Liver (tissue), 9 donors: ENCODE results near the gene PIEZO2. TPM values are rescaled to one million over a fixed set of nuclear protein-coding genes. Genes with fewer than 3 reads are reported as not detected.

Experiments used
- DNase-seq: peaks from one replicate; pipeline ENCODE4 v3.0.0-alpha.2; 2017; ENCODE audit warnings: low spot score
- H3K27ac ChIP-seq, 2 donors: one replicate each; pipeline ENCODE4 v1.7.0; 2013; ENCODE audit warnings: inconsistent platforms in 2 of 2, low read length in 2 of 2, control low read depth in 1 of 2, low read depth in 1 of 2, mild to moderate bottlenecking in 1 of 2
- H3K27me3 ChIP-seq, 4 donors: one replicate each; pipeline versions ENCODE4 v1.6.1 to v1.7.0; 2013; ENCODE audit warnings: low read length in 3 of 4, inconsistent platforms in 1 of 4, mild to moderate bottlenecking in 1 of 4, moderate library complexity in 1 of 4; ENCODE audit not compliant: control insufficient read depth in 4 of 4, insufficient read depth in 4 of 4
- H3K36me3 ChIP-seq, 4 donors: one replicate each; pipeline versions ENCODE4 v1.6.1 to v1.7.0; 2013; ENCODE audit warnings: low read length in 3 of 4, mild to moderate bottlenecking in 3 of 4, low read depth in 1 of 4, moderate library complexity in 1 of 4; ENCODE audit not compliant: control insufficient read depth in 4 of 4, insufficient read depth in 3 of 4
- H3K4me1 ChIP-seq, 4 donors: one replicate each; pipeline versions ENCODE4 v1.6.1 to v1.7.0; 2013; ENCODE audit warnings: low read length in 3 of 4, mild to moderate bottlenecking in 3 of 4, moderate library complexity in 1 of 4; ENCODE audit not compliant: control insufficient read depth in 4 of 4, insufficient read depth in 4 of 4
- H3K4me3 ChIP-seq, 3 donors: one replicate each; pipeline versions ENCODE4 v1.6.1 to v1.7.0; 2013; ENCODE audit warnings: low read length in 3 of 3, control low read depth in 1 of 3, low read depth in 1 of 3, mild to moderate bottlenecking in 1 of 3
- H3K9ac ChIP-seq, 2 donors: one replicate each; pipeline ENCODE4 v1.7.0; 2013; ENCODE audit warnings: low read length in 2 of 2, mild to moderate bottlenecking in 2 of 2, moderate library complexity in 2 of 2, control low read depth in 1 of 2, low read depth in 1 of 2
- H3K9me3 ChIP-seq, 4 donors: one replicate each; pipeline versions ENCODE4 v1.6.1 to v1.7.0; 2013; ENCODE audit warnings: low read length in 3 of 4; ENCODE audit not compliant: control insufficient read depth in 4 of 4
- ATF3 ChIP-seq: IDR thresholded peaks from 2 replicates; pipeline ENCODE4 v1.6.1; 2016; ENCODE audit warnings: antibody characterized with exemption
- CTCF ChIP-seq: fragments of 150-350 bp; IDR thresholded peaks from 2 replicates; pipeline ENCODE4 v1.5.1; 2017; ENCODE audit warnings: improper control_type of control experiment, low read depth, low read length; ENCODE audit not compliant: missing input control
- EGR1 ChIP-seq, 2 donors: IDR thresholded peaks; 2 replicates each; pipeline ENCODE4 v1.6.1; 2016 to 2018; ENCODE audit warnings: antibody characterized with exemption in 2 of 2, low read depth in 2 of 2
- FOXA1 ChIP-seq: IDR thresholded peaks from 2 replicates; pipeline ENCODE4 v1.6.1; 2016; ENCODE audit warnings: antibody characterized with exemption
- FOXA2 ChIP-seq: IDR thresholded peaks from 2 replicates; pipeline ENCODE4 v1.6.1; 2016; ENCODE audit warnings: antibody characterized with exemption
- GABPA ChIP-seq, 2 donors: IDR thresholded peaks in 1 of 2; conservative IDR thresholded peaks in 1 of 2; 2 replicates each; pipeline ENCODE4 v1.6.1; 2016; ENCODE audit warnings: antibody characterized with exemption in 2 of 2, mild to moderate bottlenecking in 1 of 2, moderate library complexity in 1 of 2
- HNF4A ChIP-seq, 2 donors: conservative IDR thresholded peaks; 2 replicates each; pipeline ENCODE4 v1.6.1; 2016; ENCODE audit warnings: antibody characterized with exemption in 2 of 2, mild to moderate bottlenecking in 2 of 2
- JUND ChIP-seq, 2 donors: IDR thresholded peaks; 2 replicates each; pipeline ENCODE4 v1.6.1; 2016; ENCODE audit warnings: antibody characterized with exemption in 2 of 2
- MAX ChIP-seq: IDR thresholded peaks from 2 replicates; pipeline ENCODE4 v1.6.1; 2016; ENCODE audit warnings: antibody characterized with exemption
- NR2F2 ChIP-seq: IDR thresholded peaks from 2 replicates; pipeline ENCODE4 v1.6.1; 2016; ENCODE audit warnings: antibody characterized with exemption
- RAD21 ChIP-seq, 2 donors: IDR thresholded peaks; 2 replicates each; pipeline ENCODE4 v1.6.1; 2016; ENCODE audit warnings: antibody characterized with exemption in 2 of 2, mild to moderate bottlenecking in 2 of 2
- REST ChIP-seq: IDR thresholded peaks from 2 replicates; pipeline ENCODE4 v1.6.1; 2016; ENCODE audit warnings: antibody characterized with exemption, mild to moderate bottlenecking
- RXRA ChIP-seq, 2 donors: IDR thresholded peaks; 2 replicates each; pipeline ENCODE4 v1.6.1; 2017 to 2018; ENCODE audit warnings: antibody characterized with exemption in 2 of 2, mild to moderate bottlenecking in 1 of 2
- SP1 ChIP-seq: IDR thresholded peaks from 2 replicates; pipeline ENCODE4 v1.6.1; 2018; ENCODE audit warnings: antibody characterized with exemption, mild to moderate bottlenecking
- TAF1 ChIP-seq: conservative IDR thresholded peaks from 2 replicates; pipeline ENCODE4 v1.6.1; 2016; ENCODE audit warnings: antibody characterized with exemption, mild to moderate bottlenecking
- YY1 ChIP-seq: IDR thresholded peaks from 2 replicates; pipeline ENCODE4 v1.6.1; 2016; ENCODE audit warnings: antibody characterized with exemption, mild to moderate bottlenecking
- ZBTB33 ChIP-seq: IDR thresholded peaks from 2 replicates; pipeline ENCODE4 v1.6.1; 2016; ENCODE audit warnings: antibody characterized with exemption
- WGBS: extraction: QIAGEN DNeasy Blood & Tissue Kit; methylation state at CpG from one replicate; pipeline ENCODE4 v1.1.7; 2013; 5-methylcytosine and 5-hydroxymethylcytosine counted together
- polyA plus RNA-seq, 2 donors: library from polyadenylated mRNA; stranded (reverse) in 1 of 2; unstranded in 1 of 2; fragments of 200-250 nt in 1 of 2; fragments of >200 nt in 1 of 2; fragmentation: Nextera tagmentation in 1 of 2; extraction: Ambion mirVana in 1 of 2; gene quantifications; one replicate each; pipeline versions ENCODE4 v1.2.1 to v1.2.3, GENCODE V29; 2013 to 2015
- total RNA-seq, 2 donors: library from RNA; depleted of rRNA; stranded (reverse); fragments of >200 nt; gene quantifications; one replicate each; pipeline ENCODE4 v1.2.3, GENCODE V29; 2014
- donor health status: healthy.
- donor health status: healthy.
- donor health status: healthy.
- donor health status: healthy.
- donor health status: healthy.

Gene PIEZO2
- total and polyA plus RNA-seq, 4 donors = 1.1 to 12.3 (median 4.8) TPM

GRCh38 chr18:10953672-10954071 lies 195.7 kb downstream of the PIEZO2 start:
- DNase-seq = no peak
- no peak overlapping the region for H3K4me3 ChIP-seq
- 85% methylated on average over 5 of the region's 5 CpGs for WGBS

More at GRCh38 chr18:10953672-10954071, 195.7 kb downstream of the PIEZO2 start:
- Histone ChIP-seq H3K36me3 (no peaks in the 10 kb centered on the region), H3K9ac (no peak overlapping the region), H3K4me1 (no peaks in the 10 kb centered on the region), H3K27ac (no peak overlapping the region), H3K27me3 (no peaks in the 10 kb centered on the region), H3K9me3 (no peaks in the 10 kb centered on the region)
- TF ChIP-seq FOXA1 = no peak
- TF ChIP-seq FOXA2 = no peak
- TF ChIP-seq YY1 = no peak
- no peak for TF ChIP-seq GABPA (IDR thresholded peaks at IDR 0.05 in 1 of 2, conservative IDR thresholded peaks at IDR 0.05 in 1 of 2)
- TF ChIP-seq SP1 = no peak
- TF ChIP-seq ATF3 = no peak
- TF ChIP-seq CTCF = no peak
- no peak for TF ChIP-seq JUND (IDR thresholded peaks at IDR 0.05)
- TF ChIP-seq REST = no peak
- no peak for TF ChIP-seq TAF1
- TF ChIP-seq HNF4A (conservative IDR thresholded peaks at IDR 0.05) = no peak
- TF ChIP-seq RAD21 (IDR thresholded peaks at IDR 0.05) = no peak
- no peak for TF ChIP-seq ZBTB33
- TF ChIP-seq NR2F2 = no peak
- TF ChIP-seq EGR1 (IDR thresholded peaks at IDR 0.05; ENCODE audit: low read depth in 2 of 2) = no peak
- no peak for TF ChIP-seq MAX
- TF ChIP-seq RXRA (IDR thresholded peaks at IDR 0.05) = no peak
